HepG2 (cell line): ENCODE measurements around the gene ANKRD27. TPM values are rescaled to one million over a fixed set of nuclear protein-coding genes. Genes with fewer than 3 reads are reported as not detected.

Experiments used
- ATAC-seq: fragments of 200-7000 bp; cut with Tn5 transposase; 3 replicates; pipeline ENCODE4 v1.9.1; 2020; ENCODE audit warnings: mild to moderate bottlenecking, moderate library complexity
- BruUV-seq: library from RNA; stranded (reverse); fragments of 400-500 nt; replicated peaks from 2 replicates; lab custom pipeline; 2021; lab: Mats Ljungman, UMichigan
- CTCF ChIA-PET: fragments of 300-600 bp; formaldehyde crosslinking; extraction: SDS; loops from one replicate; lab custom pipeline; 2021; ENCODE audit warnings: low total read pairs, inconsistent platforms, low intra/inter-chr PET ratio; lab: Yijun Ruan, JAX
- POLR2A ChIA-PET: fragments of 350-600 bp; sonication (Branson Sonifier 250); formaldehyde crosslinking; loops from one replicate; lab custom pipeline; 2020; ENCODE audit warnings: antibody characterized with exemption, inconsistent platforms; lab: Yijun Ruan, JAX
- DNase-seq: peaks from one replicate; pipeline ENCODE4 v3.0.0-alpha.2; 2015; ENCODE audit warnings: low spot score
- FAIRE-seq: peaks from 3 replicates; lab custom pipeline; 2011; peaks lifted over from hg19 to GRCh38; lab: Jason Lieb, UNC
- H2AFZ ChIP-seq: one replicate; pipeline ENCODE4 v1.6.1; 2011; ENCODE audit warnings: low read length, inconsistent platforms
- H3K27ac ChIP-seq: fragments of 300-600 bp; 3 replicates; pipeline ENCODE4 v1.8.0; 2011; ENCODE audit warnings: mixed run types, mild to moderate bottlenecking, mixed read lengths, low read length, inconsistent platforms; ENCODE audit not compliant: insufficient read depth; ENCODE audit errors: extremely low read length
- H3K27me3 ChIP-seq, 2 experiments: fragments of 200-600 bp in 1 of 2; 2 replicates in 1 of 2; 3 replicates in 1 of 2; pipeline versions ENCODE4 v1.6.0 to v1.8.0; 2011; ENCODE audit warnings: low read length in 2 of 2, mild to moderate bottlenecking in 2 of 2, moderate library complexity in 2 of 2, inconsistent platforms in 1 of 2; ENCODE audit not compliant: insufficient read depth in 2 of 2, control insufficient read depth in 1 of 2
- H3K36me3 ChIP-seq, 2 experiments: fragments of 200-600 bp in 1 of 2; replicated peaks in 1 of 2; 2 replicates in 1 of 2; 3 replicates in 1 of 2; pipeline versions ENCODE4 v1.5.1 to v1.8.0; 2011; ENCODE audit warnings: low read length in 2 of 2, inconsistent platforms in 1 of 2; ENCODE audit not compliant: insufficient read depth in 2 of 2, control insufficient read depth in 1 of 2
- H3K4me1 ChIP-seq: 2 replicates; pipeline ENCODE4 v1.5.1; 2012; ENCODE audit warnings: low read length, inconsistent platforms; ENCODE audit not compliant: insufficient read depth
- H3K4me2 ChIP-seq: 2 replicates; pipeline ENCODE4 v1.6.0; 2011; ENCODE audit warnings: low read depth, low read length, inconsistent platforms
- H3K4me3 ChIP-seq, 3 experiments: fragments of 200-600 bp in 1 of 3; sonication (generic), shearing (Covaris generic) in 1 of 3; replicated peaks in 1 of 3; 2 replicates each; pipeline ENCODE4 v1.5.1; 2011 to 2016; ENCODE audit warnings: low read length in 3 of 3, inconsistent platforms in 2 of 3, low read depth in 2 of 3, mild to moderate bottlenecking in 2 of 3, control low read depth in 1 of 3, mixed read lengths in 1 of 3; ENCODE audit not compliant: insufficient read depth in 1 of 3
- H3K79me2 ChIP-seq: one replicate; pipeline ENCODE4 v1.6.1; 2011; ENCODE audit warnings: low read length, inconsistent platforms; ENCODE audit not compliant: insufficient read depth
- H3K9ac ChIP-seq: 2 replicates; pipeline ENCODE4 v1.6.0; 2011; ENCODE audit warnings: mild to moderate bottlenecking, low read depth, low read length, inconsistent platforms; ENCODE audit not compliant: insufficient read depth
- H3K9me3 ChIP-seq: 2 replicates; pipeline ENCODE4 v1.5.1; 2012; ENCODE audit warnings: mild to moderate bottlenecking, low read length
- H4K20me1 ChIP-seq: 2 replicates; pipeline ENCODE4 v1.6.0; 2011; ENCODE audit warnings: inconsistent platforms, mild to moderate bottlenecking, low read length, moderate library complexity; ENCODE audit not compliant: insufficient read depth
- BORCS8-MEF2B ChIP-seq: sonication (generic); formaldehyde crosslinking; IDR thresholded peaks from 2 replicates; pipeline ENCODE4 v1.8.0; 2022; ENCODE audit warnings: mild to moderate bottlenecking, missing genetic modification reagents
- EP300 ChIP-seq, 3 experiments: sonication (generic) in 1 of 3; formaldehyde crosslinking in 1 of 3; IDR thresholded peaks; 2 replicates each; pipeline versions ENCODE4 v1.5.1 to v1.6.1; 2011 to 2020; ENCODE audit warnings: low read depth in 2 of 3, low read length in 2 of 3, borderline replicate concordance in 1 of 3, improper control_type of control experiment in 1 of 3, mild to moderate bottlenecking in 1 of 3, missing genetic modification reagents in 1 of 3, moderate library complexity in 1 of 3
- KDM5B ChIP-seq: sonication (generic); formaldehyde crosslinking; IDR thresholded peaks from 2 replicates; pipeline ENCODE4 v1.4.0; 2020; ENCODE audit warnings: missing genetic modification reagents, mild to moderate bottlenecking, borderline replicate concordance
- SMAD9 ChIP-seq: sonication (generic); formaldehyde crosslinking; IDR thresholded peaks from 2 replicates; pipeline ENCODE4 v1.5.1; 2020; ENCODE audit warnings: mild to moderate bottlenecking, missing genetic modification reagents
- SNAI1 ChIP-seq: sonication (generic); formaldehyde crosslinking; IDR thresholded peaks from 2 replicates; pipeline ENCODE4 v1.5.0; 2020; ENCODE audit warnings: mild to moderate bottlenecking, missing genetic modification reagents, borderline replicate concordance
- SNRNP70 ChIP-seq: fragments of 200-400 bp; formaldehyde crosslinking; IDR thresholded peaks from 2 replicates; pipeline ENCODE4 v1.6.1; 2017; ENCODE audit warnings: mild to moderate bottlenecking, low read depth, low read length, moderate library complexity
- SUZ12 ChIP-seq: fragments of 150-350 bp; IDR thresholded peaks from 2 replicates; pipeline ENCODE4 v1.6.1; 2014; ENCODE audit warnings: low read depth, low read length
- XRCC5 ChIP-seq: fragments of 200-400 bp; formaldehyde crosslinking; optimal IDR thresholded peaks from 2 replicates; pipeline ENCODE3; 2017; ENCODE audit warnings: mild to moderate bottlenecking, low read length
- ZBTB3 ChIP-seq: sonication (generic); formaldehyde crosslinking; IDR thresholded peaks from 2 replicates; pipeline ENCODE4 v1.4.0; 2020; ENCODE audit warnings: low read depth, mild to moderate bottlenecking, moderate library complexity, missing genetic modification reagents, borderline replicate concordance
- ZFP90 ChIP-seq: sonication (generic); formaldehyde crosslinking; IDR thresholded peaks from 2 replicates; pipeline ENCODE4 v1.8.0; 2022; ENCODE audit warnings: missing genetic modification reagents, mild to moderate bottlenecking, inconsistent platforms, borderline replicate concordance
- ZNF3 ChIP-seq: IDR thresholded peaks from 2 replicates; pipeline ENCODE4 v1.7.0; 2017; ENCODE audit warnings: inconsistent platforms
- ZNF543 ChIP-seq: sonication (generic); formaldehyde crosslinking; IDR thresholded peaks from 2 replicates; pipeline ENCODE4 v1.4.0; 2020; ENCODE audit warnings: mild to moderate bottlenecking, missing genetic modification reagents
- ZNF552 ChIP-seq: sonication (generic); formaldehyde crosslinking; IDR thresholded peaks from 2 replicates; pipeline ENCODE4 v1.9.0; 2022; ENCODE audit warnings: missing genetic modification reagents, mild to moderate bottlenecking, borderline replicate concordance
- ZNF737 ChIP-seq: sonication (generic); formaldehyde crosslinking; IDR thresholded peaks from 2 replicates; pipeline ENCODE4 v1.5.0; 2020; ENCODE audit warnings: missing genetic modification reagents, mild to moderate bottlenecking, borderline replicate concordance
- WGBS: methylation state at CpG from one replicate; pipeline ENCODE4 v1.1.6; 2017; ENCODE audit warnings: low lambda C conversion rate; 5-methylcytosine and 5-hydroxymethylcytosine counted together
- in situ Hi-C: cut with HindIII; loops from 2 replicates; pipeline ENCODE4 v1.10.0; 2017; ENCODE audit warnings: low pct_unique_long_range_greater_than_20kb; ENCODE audit not compliant: extremely low pct_ligation_motif_present
- intact Hi-C: fragments of 100-400 bp; cut with micrococcal nuclease; formaldehyde crosslinking; loops from one replicate; pipeline ENCODE4 v1.10.0; 2022; ENCODE audit not compliant: unreplicated experiment
- polyA plus RNA-seq, 8 experiments: library from polyadenylated mRNA; depleted of rRNA in 3 of 8; stranded (reverse) in 7 of 8; unstranded in 1 of 8; fragments of >200 nt; fragmentation: Illumina TruSeq in 4 of 8; extraction: Trizol in 4 of 8; gene quantifications; 2 replicates each; pipeline versions ENCODE4 v1.2.1 to v1.2.3, GENCODE V29; 2011 to 2016; ENCODE audit warnings: low read depth in 4 of 8, missing spikeins in 1 of 8, mixed read lengths in 1 of 8; ENCODE audit not compliant: insufficient read depth in 1 of 8
- total RNA-seq, 5 experiments: library from RNA; depleted of rRNA; stranded (reverse); fragments of >200 nt; fragmentation: Illumina TruSeq; extraction: Trizol; gene quantifications; 2 replicates each; pipeline ENCODE4 v1.2.3, GENCODE V29; 2016; ENCODE audit warnings: low read depth in 1 of 5
- TF ChIP-seq, protein P1 (sequence below): sonication (generic); formaldehyde crosslinking; IDR thresholded peaks from 2 replicates; pipeline ENCODE4 v1.8.0; 2022; ENCODE audit warnings: missing genetic modification reagents, mild to moderate bottlenecking, inconsistent platforms, borderline replicate concordance

ANKRD27 gene
- total and polyA plus RNA-seq, 2 of the 13 experiments (the other 11 are each of a cell fraction or from before 2014, with no cell fraction given), result 22.2 to 23.7 TPM

DNA sequence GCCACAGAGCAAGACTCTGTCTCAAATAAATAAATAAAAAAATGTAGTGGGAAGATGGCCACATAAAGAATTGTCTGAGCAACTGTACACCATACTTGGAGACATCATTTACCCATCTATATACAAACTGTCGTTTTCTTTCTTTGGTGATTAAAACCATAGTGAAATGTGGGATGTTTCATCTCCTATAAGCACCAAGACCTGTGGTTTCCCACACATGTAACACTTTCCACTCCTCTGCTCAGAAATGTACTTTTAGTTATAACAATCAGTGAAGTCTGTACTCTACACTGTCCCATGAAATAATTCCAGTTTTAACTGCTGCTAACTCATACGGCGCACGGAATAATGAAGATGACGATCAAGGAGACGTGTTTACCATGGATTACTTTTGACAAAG, 75.7 kb downstream of the ANKRD27 start:
- no TSS peak for BruUV-seq
- CTCF ChIA-PET, result no interaction called here
- no peak for TF ChIP-seq KDM5B
- TF ChIP-seq BORCS8-MEF2B (CRISPR knock-in tag), result no peak
- TF ChIP-seq ZNF543 (CRISPR knock-in tag), result no peak
- TF ChIP-seq ZNF737, result no peak
- TF ChIP-seq XRCC5, result no peak
- TF ChIP-seq ZNF3, result no peak
- TF ChIP-seq SMAD9 (CRISPR knock-in tag), result no peak
- TF ChIP-seq SNAI1, result no peak
- TF ChIP-seq, protein P1, sequence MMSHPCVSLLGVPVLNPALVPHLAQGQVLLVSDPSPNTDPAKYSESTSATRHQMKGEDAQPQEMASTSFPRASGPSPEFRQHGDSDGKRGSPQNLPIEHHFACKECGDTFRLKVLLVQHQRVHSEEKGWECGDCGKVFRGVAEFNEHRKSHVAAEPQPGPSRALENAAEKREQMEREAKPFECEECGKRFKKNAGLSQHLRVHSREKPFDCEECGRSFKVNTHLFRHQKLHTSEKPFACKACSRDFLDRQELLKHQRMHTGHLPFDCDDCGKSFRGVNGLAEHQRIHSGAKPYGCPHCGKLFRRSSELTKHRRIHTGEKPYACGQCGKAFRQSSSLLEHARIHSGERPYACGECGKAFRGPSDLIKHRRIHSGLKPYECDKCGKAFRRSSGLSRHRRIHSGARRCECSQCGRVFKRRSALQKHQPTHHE (CRISPR knock-in tag), result no peak
- no peak for TF ChIP-seq SNRNP70
- TF ChIP-seq ZFP90 (CRISPR knock-in tag), result no peak
- TF ChIP-seq ZBTB3 (CRISPR knock-in tag), result no peak
- TF ChIP-seq ZNF552 (CRISPR knock-in tag), result no peak
- no peak for TF ChIP-seq EP300 (IDR thresholded peaks at IDR 0.05; ENCODE audit: low read depth in 2 of 2, low read length in 2 of 2)
- no peak for TF ChIP-seq EP300 (CRISPR knock-in tag; IDR thresholded peaks at IDR 0.05; ENCODE audit: borderline replicate concordance)
- TF ChIP-seq SUZ12, result no peak
- no peak for FAIRE-seq
- Histone ChIP-seq H3K9ac (no peak overlapping the region), H3K27ac (no peak overlapping the region), H3K4me2 (no peak overlapping the region), H3K79me2 (no peaks in the 10 kb centered on the region), H2AFZ (no peak overlapping the region), H3K36me3 (peaks cover 9 to 40% of the 10 kb centered on the region in 2 experiments), H3K27me3 (no peaks in the 10 kb centered on the region), H3K4me3 (no peak overlapping the region), H3K4me1 (no peaks in the 10 kb centered on the region), H4K20me1 (no peaks in the 10 kb centered on the region), H3K9me3 (no peaks in the 10 kb centered on the region)
- intact Hi-C loops, result loop anchor here (2.0 kb wide), 1 partner anchor 272 kb away; no protein-coding TSS in a partner anchor
- in situ Hi-C loops, result no loop called here
- ATAC-seq, result no peak
- DNase-seq, result no peak
- POLR2A ChIA-PET, result no interaction called here
- 86% methylated on average over 6 of the region's 6 CpGs for WGBS
